Left ventricle myocardium superior (tissue), 1 donor: ENCODE results near the gene C17orf107. TPM values are rescaled to one million over a fixed set of nuclear protein-coding genes. Genes with fewer than 3 reads are reported as not detected.

ENCODE experiments used
- total RNA-seq: library from RNA; stranded (reverse); fragmentation: NEBNext Ultra II Directional; extraction: Animal tissue kit (Norgen Biotek cat#: 25700); gene quantifications from one replicate; pipeline ENCODE4 v1.2.1, GENCODE V29; 2021
- donor health status: DM: no; HTN: yes; CAD: no; lungs with severe emphysema.

Gene C17orf107
- total RNA-seq, 1 donor from 2014 or later, result 0.64 TPM

Other genes with a start within 250 kb of the C17orf107 start
- 36.8 TPM for gene PELP1, start 195.4 kb upstream of the C17orf107 start, total RNA-seq
- gene ARRB2, start 188.9 kb upstream of the C17orf107 start, total RNA-seq, result 35.0 TPM
- gene MED11, start 168.1 kb upstream of the C17orf107 start, total RNA-seq, result 18.0 TPM
- gene ZMYND15, start 159.7 kb upstream of the C17orf107 start, total RNA-seq, result 0.20 TPM
- 3.5 TPM for gene CXCL16, start 159.6 kb upstream of the C17orf107 start, total RNA-seq
- gene TM4SF5, start 127.7 kb upstream of the C17orf107 start, total RNA-seq, result not detected
- gene VMO1, start 113.2 kb upstream of the C17orf107 start, total RNA-seq, result 0.69 TPM
- not detected for gene GLTPD2, start 110.6 kb upstream of the C17orf107 start, total RNA-seq
- 199 TPM for gene PSMB6, start 103.4 kb upstream of the C17orf107 start, total RNA-seq
- 13.3 TPM for gene PLD2, start 92.4 kb upstream of the C17orf107 start, total RNA-seq
- gene MINK1, start 66.2 kb upstream of the C17orf107 start, total RNA-seq, result 52.2 TPM
- gene CHRNE, start 3.6 kb downstream of the C17orf107 start, total RNA-seq, result 0.50 TPM
- gene GP1BA, start 32.7 kb downstream of the C17orf107 start, total RNA-seq, result not detected
- 246 TPM for gene SLC25A11, start 40.5 kb downstream of the C17orf107 start, total RNA-seq
- 104 TPM for gene RNF167, start 40.7 kb downstream of the C17orf107 start, total RNA-seq
- gene PFN1, start 49.0 kb downstream of the C17orf107 start, total RNA-seq, result 193 TPM
- 670 TPM for gene ENO3, start 51.6 kb downstream of the C17orf107 start, total RNA-seq
- 151 TPM for gene SPAG7, start 68.3 kb downstream of the C17orf107 start, total RNA-seq
- gene CAMTA2, start 88.1 kb downstream of the C17orf107 start, total RNA-seq, result 35.9 TPM
- 3.2 TPM for gene INCA1, start 98.0 kb downstream of the C17orf107 start, total RNA-seq
- gene KIF1C, start 98.4 kb downstream of the C17orf107 start, total RNA-seq, result 747 TPM
- not detected for gene SLC52A1, start 135.9 kb downstream of the C17orf107 start, total RNA-seq
- gene ZFP3, start 178.9 kb downstream of the C17orf107 start, total RNA-seq, result 11.1 TPM
- 2.6 TPM for gene ZNF232, start 212.3 kb downstream of the C17orf107 start, total RNA-seq
- 0.15 TPM for gene USP6, start 216.5 kb downstream of the C17orf107 start, total RNA-seq